T-helper 1 cell treated with Interleukin-12 subunit alpha and Interleukin-12 subunit beta and Interleukin-4 antibody, amounts not matched to agents 30 ng/mL and 1 ng/mL, for 36 hours (primary cell): ENCODE measurements around the gene MAP3K15. TPM values are rescaled to one million over a fixed set of nuclear protein-coding genes. Genes with fewer than 3 reads are reported as not detected.

ENCODE experiments used
- intact Hi-C: fragments of 100-400 bp; cut with micrococcal nuclease; formaldehyde crosslinking; loops from one replicate; pipeline ENCODE4 v1.15.1; 2024
- total RNA-seq: library from RNA; stranded (reverse); gene quantifications from 2 replicates; pipeline ENCODE4 v1.2.3, GENCODE V29; 2022

Gene MAP3K15
- total RNA-seq, 1 donor from 2014 or later, result 0.15 TPM

DNA sequence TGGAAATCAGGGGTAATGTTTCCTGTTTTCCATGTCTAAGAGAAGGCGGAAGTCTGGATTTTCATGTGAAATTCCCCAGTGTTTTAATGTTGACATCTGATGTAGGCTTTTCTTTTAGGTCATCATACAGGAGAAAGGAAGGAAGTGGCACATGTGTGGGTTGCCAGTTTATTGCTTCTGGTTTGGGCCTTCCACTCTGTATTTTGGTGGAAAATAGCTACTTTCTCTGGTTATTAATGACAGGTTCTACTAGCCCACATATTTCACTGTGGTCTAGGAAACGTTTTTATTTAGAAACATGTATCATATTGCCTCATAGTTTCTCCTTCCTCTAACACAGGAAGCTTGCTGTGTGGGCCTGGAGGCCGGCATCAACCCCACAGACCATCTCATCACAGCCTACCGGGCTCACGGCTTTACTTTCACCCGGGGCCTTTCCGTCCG, 164.3 kb downstream of the MAP3K15 start:
- intact Hi-C loops, result no loop called here

DNA sequence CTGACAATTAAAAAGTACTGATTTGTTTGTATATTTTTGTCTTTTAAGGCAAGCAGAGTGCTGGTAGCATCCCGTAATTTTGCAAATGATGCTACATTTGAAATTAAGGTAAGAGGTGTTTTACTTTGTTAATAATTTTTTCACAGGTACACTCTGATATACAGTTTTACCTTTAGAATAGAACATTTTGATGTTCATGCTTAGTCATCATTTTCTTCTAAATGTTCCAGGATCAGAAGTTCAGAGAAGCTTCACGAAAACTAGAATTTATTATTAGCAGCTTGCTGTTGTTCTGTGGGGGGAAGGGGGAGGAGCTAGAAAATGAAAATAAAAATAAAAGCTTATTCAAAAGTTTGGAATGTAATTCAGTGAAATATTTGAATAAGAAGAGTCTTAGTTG, 166.0 kb downstream of the MAP3K15 start:
- intact Hi-C loops, result no loop called here

DNA sequence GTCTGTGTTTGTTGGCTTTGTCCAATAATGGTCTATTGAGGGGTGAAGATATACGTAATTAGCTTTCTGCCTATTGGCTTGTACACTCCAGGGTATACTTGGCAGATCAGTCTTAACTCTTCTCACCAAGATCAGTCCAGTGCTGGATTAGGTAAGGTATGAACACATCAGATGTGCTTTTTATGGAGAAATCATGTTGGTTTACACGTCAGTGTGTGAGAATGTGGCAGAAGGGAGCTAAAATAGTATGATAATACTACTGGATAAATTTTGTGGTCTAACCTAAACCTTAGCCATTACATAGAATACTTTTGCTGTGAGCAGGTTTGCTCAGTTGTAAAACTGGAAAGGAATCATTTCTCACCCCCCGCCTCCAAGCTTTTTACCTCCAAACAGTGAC, 167.4 kb downstream of the MAP3K15 start:
- intact Hi-C loops, result no loop called here

DNA sequence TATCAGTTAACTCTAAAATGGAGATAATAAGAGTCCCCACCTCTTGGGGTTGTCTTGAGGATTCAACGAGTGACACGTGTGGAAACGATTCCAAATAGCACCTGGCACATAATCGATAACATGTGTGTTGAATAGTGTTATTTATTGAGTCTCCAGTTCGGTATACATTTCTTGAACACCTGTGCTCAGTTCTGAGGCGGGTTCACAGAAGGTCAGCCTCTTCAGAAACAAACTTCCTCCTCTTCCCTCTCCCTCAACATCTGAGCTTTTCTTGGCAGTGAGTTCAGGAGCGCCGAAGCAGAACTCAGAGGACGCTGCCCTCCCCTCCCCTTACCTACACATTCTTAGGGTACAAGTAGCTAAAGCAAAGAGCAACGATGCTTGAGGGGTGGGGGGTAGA, 170.6 kb downstream of the MAP3K15 start:
- intact Hi-C loops, result loop anchor here (5.0 kb wide), 1 partner anchor 798 kb away; the partner anchor contains the start of gene EIF1AX

DNA sequence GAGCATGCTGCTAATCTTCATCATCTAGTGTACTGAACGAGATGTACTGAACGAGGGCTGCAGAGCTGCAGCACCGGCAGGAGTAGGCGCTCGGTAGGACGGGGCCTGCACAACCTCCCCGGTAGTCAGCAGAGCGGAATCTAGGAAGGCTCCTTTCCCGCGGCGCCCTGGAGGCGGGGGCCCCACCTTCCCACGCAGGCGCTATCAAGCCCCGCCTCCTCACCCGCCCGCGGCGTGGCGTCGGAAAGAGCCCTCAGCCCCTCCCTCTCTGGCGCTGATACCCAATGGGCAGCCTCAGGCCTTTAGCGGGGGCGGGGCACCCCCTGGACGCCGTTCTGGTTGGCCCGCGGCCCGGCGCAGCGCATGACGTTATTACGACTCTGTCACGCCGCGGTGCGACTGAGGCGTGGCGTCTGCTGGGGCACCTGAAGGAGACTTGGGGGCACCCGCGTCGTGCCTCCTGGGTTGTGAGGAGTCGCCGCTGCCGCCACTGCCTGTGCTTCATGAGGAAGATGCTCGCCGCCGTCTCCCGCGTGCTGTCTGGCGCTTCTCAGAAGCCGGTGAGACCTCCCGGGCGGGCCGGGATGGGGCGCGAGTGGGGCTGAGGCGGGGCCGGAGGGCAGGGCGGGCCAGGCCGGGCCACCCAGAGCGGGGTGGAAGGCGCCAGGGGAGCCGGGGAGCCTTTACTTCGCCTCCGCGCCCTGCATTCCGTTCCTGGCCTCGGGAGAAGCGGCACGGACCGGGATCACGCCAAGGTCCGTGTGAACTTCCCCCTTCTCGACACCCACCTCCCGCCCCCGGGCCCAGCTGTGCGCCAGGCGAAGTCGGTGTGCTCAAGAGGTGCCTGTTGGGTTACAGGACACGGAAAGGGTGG, 171.5 kb downstream of the MAP3K15 start, which contains the start of gene PDHA1:
TSS of gene PDHA1 (plus strand) at position 393 of the 874 bp plus-strand sequence. CDS start at position 504, 111 bp downstream.
- intact Hi-C loops, result loop anchor here (1.0 to 5.0 kb wide), 8 partner anchors 9 to 1606 kb away; partner anchors contain the start of genes BCLAF3, CDKL5, EIF1AX and PHKA2

DNA sequence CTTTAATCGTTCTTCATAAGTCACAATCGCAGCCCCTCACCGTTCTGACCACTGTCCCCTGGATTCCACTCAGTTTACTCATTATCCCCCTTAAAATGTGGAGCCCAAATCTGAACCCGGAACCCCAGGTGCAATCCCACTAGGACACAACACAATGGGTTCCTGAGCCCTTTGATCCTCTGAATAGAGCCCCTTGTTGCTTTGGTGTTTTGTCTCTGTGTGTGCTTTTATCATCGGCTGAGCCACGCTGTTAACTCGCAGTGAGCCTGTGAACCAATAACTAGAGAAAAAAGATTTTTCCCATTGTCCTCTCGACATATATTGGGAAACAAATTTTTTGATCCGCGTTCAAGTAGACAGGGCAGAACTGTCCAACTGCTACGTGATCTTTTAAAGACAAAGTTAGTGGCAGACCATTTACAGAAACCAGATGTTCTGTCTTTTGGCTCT, 172.2 kb downstream of the MAP3K15 start:
- intact Hi-C loops, result loop anchor here (1.0 to 5.0 kb wide), 8 partner anchors 9 to 1606 kb away; partner anchors contain the start of genes BCLAF3, CDKL5, EIF1AX and PHKA2

DNA sequence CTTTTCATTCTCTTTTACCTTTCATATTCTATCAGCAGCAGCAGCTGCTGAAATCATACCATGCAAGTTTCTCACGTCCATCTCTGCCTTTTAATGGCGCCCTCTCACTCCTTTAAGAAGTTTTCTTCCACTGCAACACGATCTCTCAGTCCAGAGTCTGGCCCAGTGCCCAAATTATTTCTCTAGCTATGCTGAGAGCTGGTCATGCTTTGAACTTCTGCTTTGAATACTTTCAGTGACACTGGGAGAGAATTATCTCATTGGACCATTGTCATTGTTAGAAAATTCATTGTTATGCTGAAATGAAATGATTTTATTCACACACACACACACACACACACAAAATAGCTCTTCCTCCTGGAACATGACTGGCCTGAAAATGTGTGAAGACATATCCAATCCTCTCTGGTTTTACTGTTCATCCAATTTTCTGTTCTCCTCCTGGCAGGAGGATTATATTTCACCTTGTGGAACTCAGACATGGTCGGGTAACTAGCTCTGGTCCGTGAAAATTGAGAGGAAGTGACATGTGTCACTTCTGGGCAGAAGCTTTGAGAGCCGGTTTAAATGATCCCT, 172.9 kb downstream of the MAP3K15 start:
- intact Hi-C loops, result loop anchor here (2.0 to 5.0 kb wide), 3 partner anchors 30 to 800 kb away; partner anchors contain the start of genes BCLAF3 and EIF1AX

DNA sequence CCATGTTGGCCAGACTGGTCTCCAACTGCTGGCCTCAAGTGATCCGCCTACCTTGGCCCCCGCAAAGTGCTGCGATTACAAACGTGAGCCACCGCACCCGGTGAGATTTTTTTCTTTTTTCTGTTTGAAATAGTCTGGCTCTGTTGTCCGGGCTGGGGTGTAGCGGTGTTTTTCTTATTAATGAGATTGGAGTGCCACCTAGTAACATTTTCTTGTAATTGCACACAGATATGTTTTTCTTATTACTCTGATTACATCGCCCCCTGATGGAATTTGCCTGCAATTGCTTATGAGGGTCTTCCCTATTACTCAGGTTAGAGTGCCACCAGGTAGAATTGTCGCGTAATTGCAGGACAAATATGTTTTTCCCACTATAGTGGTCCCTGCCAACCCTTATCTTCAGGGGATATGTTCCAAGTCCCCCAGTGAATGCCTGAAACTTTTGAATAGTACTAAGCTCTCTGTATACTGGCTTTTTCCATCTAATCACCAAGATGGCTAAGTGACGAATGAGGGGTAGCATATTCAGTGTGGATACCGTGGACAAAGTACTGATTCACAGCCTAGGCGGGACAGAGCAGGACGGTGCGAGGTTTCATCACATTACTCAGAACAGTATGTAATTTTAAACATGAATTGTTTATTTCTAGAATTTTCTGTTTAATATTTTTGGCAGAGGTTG, 180.2 kb downstream of the MAP3K15 start:
- intact Hi-C loops, result loop anchor here (1.0 to 5.0 kb wide), 10 partner anchors 8 to 1546 kb away; partner anchors contain the start of genes CDKL5, PDHA1 and PHKA2

DNA sequence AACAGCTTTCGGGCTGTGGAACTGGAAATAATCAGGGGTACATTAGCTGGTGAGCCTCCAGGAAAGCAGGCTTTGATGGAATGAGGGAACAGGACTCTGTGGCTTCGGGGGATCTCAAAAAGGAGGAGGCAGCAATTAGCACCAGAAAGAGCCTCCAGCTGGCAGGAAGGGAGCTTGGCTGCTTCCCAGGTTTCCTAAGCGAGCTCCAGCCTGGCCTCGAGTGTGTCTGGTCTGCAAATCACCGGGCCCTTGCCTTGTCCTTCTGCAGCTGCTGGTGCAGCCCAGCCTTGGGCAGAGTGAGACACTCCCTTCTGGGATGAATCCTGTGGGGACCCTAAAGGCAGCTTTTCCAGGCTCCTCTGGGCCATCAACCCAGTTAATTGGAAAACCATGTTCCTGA, 182.3 kb downstream of the MAP3K15 start:
- intact Hi-C loops, result loop anchor here (5.0 kb wide), 1 partner anchor 1386 kb away; no protein-coding TSS in a partner anchor

DNA sequence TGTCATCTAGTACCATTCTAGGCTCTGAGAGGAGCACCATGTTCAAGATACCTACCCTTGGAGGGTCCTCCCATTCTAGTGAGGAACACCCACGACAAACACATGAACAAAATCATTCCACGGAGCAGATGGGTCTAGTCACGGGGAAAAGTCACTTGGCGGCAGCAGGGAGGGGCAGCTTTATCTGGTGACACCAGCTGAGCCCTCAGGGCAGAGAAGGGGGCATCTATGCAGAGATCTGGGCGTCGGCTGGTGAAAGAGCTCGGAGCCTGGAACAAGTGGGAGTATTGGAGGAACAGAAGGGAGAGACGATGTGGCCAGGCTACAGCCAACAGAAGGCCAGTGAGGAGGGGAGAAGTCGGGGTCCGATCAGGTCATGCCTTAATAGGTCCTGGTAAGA, 183.5 kb downstream of the MAP3K15 start:
- intact Hi-C loops, result loop anchor here (5.0 kb wide), 1 partner anchor 1385 kb away; no protein-coding TSS in a partner anchor

DNA sequence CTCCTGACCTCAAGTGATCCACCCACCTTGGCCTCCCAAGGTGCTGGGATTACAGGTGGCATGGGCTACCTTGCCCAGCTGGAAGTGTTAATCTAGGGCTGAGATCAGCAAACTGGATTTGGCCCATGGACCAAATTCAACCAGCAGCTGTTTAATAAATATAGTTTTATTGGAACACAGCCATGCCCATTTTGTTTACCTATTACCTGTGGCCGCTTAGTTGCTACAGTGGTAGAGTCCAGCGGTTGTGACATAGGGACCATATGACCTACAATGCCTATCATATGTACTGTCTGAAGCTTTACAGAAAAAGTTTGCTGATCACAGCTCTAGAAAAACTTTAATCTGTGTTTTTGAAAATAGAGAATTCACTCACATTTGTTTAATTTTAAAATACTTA, 188.7 kb downstream of the MAP3K15 start:
- intact Hi-C loops, result no loop called here

Other genes starting within 250 kb of the MAP3K15 start
- gene PDHA1, start 171.6 kb downstream of the MAP3K15 start, total RNA-seq, result 114 and 120 TPM in 2 replicates